T47D (cell line): ENCODE results near the gene POC1B.

Experiments
- DNase-seq, 2 experiments: peaks; one replicate each; pipeline versions ENCODE4 v3.0.0 to v3.0.0-alpha.2; 2011 to 2012; ENCODE audit warnings: low read depth in 1 of 2, low spot score in 1 of 2
- JUND ChIP-seq: IDR thresholded peaks from 2 replicates; pipeline ENCODE4 v1.6.1; 2012; ENCODE audit warnings: low read depth
- in situ Hi-C: cut with HindIII; loops from 2 replicates; pipeline ENCODE4 v1.10.0; 2016; ENCODE audit warnings: low sequenced_read_pairs, low pct_unique_long_range_greater_than_20kb

Gene POC1B

GRCh38 chr12:89525305-89525823, 483 bp downstream of the POC1B start:
- TF ChIP-seq JUND = no peak
- in situ Hi-C loops = no loop called here
- peak; percentile 26 to 58 for DNase-seq

GRCh38 chr12:89524541-89525304, 1.1 kb downstream of the POC1B start, which contains the start of gene GALNT4:
Gene GALNT4 (minus strand): TSS chr12:89524796. CDS start chr12:89524549, 247 bp downstream.
- DNase-seq = peak; percentile 91 to 93
- TF ChIP-seq JUND = no peak
- in situ Hi-C loops = no loop called here

GRCh38 chr12:89523843-89524540, 1.9 kb downstream of the POC1B start:
- in situ Hi-C loops = no loop called here
- no peak for TF ChIP-seq JUND
- DNase-seq = no peak

GRCh38 chr12:89523393-89523792, 2.5 kb downstream of the POC1B start:
- no peak for TF ChIP-seq JUND
- in situ Hi-C loops = no loop called here
- DNase-seq = no peak

- TF ChIP-seq JUND = no peak
- in situ Hi-C loops = no loop called here
- DNase-seq = no peak
Observed at GRCh38 chr12:89521364-89522223, 4.3 kb downstream of the POC1B start.

GRCh38 chr12:89517720-89518119, 8.1 kb downstream of the POC1B start:
- in situ Hi-C loops = no loop called here
- no peak for DNase-seq
- TF ChIP-seq JUND = no peak

- TF ChIP-seq JUND = no peak
- in situ Hi-C loops = no loop called here
- no peak for DNase-seq
Observed at GRCh38 chr12:89516633-89517032, 9.2 kb downstream of the POC1B start.

GRCh38 chr12:89514751-89515150, 11.1 kb downstream of the POC1B start:
- in situ Hi-C loops = no loop called here
- no peak for TF ChIP-seq JUND
- no peak for DNase-seq

GRCh38 chr12:89513544-89513943, 12.3 kb downstream of the POC1B start:
- DNase-seq = no peak
- no peak for TF ChIP-seq JUND
- in situ Hi-C loops = no loop called here

GRCh38 chr12:89507015-89507824, 18.6 kb downstream of the POC1B start:
- peak in 1 of 2 experiments; percentile 35 for DNase-seq
- in situ Hi-C loops = no loop called here
- TF ChIP-seq JUND = no peak

GRCh38 chr12:89506050-89506449, 19.8 kb downstream of the POC1B start:
- in situ Hi-C loops = no loop called here
- no peak for TF ChIP-seq JUND
- DNase-seq = no peak
